Activated CD8-positive, alpha-beta memory T cell treated with anti-CD3 and anti-CD28 coated beads, Interleukin-2, amount 50 U/mL, for 48 hours (primary cell): Measurements from ENCODE around the gene FAXDC2.
A peak's percentile ranks its signal among the peaks of the same experiment; 100 is the strongest.

Experiments
- DNase-seq: peaks from one replicate; pipeline ENCODE4 v3.0.0-alpha.2; 2020

Gene FAXDC2, protein sequence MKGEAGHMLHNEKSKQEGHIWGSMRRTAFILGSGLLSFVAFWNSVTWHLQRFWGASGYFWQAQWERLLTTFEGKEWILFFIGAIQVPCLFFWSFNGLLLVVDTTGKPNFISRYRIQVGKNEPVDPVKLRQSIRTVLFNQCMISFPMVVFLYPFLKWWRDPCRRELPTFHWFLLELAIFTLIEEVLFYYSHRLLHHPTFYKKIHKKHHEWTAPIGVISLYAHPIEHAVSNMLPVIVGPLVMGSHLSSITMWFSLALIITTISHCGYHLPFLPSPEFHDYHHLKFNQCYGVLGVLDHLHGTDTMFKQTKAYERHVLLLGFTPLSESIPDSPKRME

DNA sequence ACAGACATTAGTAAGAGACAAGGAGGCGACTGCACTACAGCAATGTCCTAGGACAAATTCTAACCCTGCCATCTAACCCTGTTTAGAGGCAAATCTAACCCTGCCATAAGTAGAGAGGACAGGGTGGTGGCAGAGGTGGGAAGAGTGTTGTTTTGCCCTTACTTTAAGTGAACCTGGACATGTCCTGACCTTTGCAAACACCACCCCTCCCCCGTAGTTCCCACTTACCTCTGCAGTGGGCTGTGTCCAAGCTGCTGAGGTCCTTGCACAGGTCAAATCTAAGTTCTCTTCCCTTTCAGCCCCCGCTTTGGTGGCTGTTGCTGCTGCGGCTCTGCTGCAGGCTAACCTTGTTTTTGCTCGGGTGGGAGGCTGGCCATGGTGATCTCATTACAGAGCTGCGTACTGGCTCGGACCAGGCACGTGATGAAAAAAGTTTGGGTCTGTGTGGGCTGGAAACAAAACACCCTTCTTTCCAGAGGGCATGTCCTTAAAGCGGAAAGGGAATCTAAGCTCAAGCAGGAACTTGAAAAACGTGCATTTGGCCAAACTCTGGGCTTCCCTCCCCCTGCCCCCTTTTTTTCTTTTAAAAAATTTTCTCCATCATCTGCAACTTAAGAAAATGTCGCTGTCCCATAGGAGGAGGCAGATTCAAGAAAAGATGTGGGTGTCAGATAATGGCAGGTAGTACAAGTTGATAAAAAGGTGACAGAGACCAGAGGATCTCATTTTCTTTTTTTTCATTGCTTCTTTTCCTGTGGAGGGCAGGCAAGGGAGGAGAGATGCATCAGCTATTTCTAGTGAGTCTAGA lies at the start of gene FAXDC2:
Gene FAXDC2, minus strand, starts transcription at position 349 of the 808 bp plus-strand sequence. CDS start 12,425 bp downstream, outside the sequence.
- DNase-seq, result no peak

DNA sequence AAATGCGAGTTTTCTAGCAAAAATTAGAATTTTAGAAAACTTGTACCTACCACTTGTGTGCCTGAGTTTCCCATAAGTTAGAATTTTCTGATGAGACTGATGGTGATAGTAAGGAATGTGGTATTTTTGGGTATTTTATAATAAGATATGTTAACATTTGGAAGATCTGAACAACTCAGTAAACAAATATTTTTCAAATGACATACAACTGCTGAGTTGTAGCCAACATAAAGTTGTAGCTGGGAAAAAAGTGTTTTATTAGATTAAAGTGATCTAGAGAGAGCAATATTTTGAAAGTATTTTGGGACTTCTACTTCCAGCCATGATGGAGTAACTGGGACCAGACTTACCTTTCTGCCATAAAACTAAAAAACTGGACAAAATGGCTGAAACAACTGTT lies 49.7 kb upstream of the FAXDC2 start:
- no peak for DNase-seq

DNA sequence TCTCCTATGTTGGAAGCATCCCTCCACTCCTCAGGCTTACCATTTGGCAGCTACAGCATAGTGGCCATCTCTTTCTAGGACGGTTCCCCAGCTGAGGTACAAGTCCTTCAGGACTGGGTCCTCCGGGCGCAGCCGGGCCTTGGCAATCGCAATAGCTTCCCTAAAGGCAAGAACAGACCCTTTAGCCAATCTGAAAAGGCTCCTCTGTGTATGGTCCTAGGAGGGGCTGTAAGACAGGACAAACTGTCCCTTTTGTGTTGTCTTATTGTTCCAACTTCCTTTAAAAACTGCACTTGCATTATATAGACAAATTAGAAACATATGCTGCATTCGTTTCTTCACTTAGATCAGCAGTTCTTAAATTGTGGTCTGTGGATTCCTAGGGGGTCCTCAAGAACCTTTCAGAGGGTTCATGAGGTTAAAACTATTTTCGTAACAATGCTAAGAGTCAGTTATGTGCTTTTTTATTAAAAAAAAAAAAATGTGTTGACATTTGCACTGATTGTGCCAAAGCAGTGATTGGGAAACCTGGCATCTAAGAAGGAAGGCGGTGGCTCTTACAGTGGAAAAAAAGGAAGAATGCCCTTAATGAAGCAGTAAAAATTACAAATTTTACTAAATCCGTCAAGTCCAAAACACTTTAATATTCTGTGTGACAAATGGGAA lies 48.9 kb upstream of the FAXDC2 start:
- DNase-seq, result no peak

DNA sequence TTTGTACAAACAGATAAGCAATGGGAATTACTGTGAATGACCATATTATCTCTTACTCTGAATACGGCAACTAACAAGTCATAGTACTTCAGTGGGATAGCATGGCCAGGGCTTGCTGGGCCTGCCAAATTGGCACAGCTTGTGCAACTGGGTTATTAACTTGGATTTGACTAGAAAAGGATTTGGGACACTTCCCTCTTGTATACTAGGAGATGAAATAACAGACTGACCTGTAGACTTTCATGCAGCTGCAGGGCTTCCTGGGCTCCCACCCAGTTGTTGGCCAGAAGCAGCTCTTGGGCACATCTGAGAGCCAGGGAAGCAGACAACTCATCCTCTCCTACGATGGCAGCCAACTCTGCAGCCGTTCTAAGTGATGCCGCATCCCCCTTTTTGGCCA lies 47.8 kb upstream of the FAXDC2 start:
- no peak for DNase-seq

DNA sequence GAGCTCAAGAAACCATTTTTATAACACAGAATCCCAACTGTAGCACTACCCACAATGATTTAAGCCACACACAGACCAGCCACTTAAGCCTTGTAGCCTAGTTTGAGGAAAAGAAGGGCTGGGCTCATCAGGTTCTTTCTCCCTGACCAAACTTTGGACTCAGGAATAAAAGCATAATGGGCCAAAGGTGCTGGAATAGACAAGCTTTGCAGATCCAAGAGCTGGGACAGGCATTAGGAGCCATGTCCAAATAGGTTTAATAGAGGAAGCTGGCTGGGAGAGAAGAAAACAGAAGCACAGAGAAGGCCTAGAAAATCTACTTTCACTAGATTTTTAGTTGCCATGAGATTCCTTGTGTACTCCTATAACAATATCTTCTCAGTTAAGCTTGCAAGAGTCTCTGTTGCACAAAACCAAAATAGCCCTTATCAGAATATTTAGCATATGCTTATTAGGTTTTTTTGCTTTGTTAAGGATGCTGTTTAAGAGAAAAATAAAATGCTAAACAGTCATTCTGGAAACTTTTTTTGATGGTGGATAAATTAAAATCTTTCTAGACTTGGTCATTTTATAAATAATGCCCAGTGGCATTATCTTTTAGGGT lies 46.3 kb upstream of the FAXDC2 start:
- DNase-seq, result no peak

DNA sequence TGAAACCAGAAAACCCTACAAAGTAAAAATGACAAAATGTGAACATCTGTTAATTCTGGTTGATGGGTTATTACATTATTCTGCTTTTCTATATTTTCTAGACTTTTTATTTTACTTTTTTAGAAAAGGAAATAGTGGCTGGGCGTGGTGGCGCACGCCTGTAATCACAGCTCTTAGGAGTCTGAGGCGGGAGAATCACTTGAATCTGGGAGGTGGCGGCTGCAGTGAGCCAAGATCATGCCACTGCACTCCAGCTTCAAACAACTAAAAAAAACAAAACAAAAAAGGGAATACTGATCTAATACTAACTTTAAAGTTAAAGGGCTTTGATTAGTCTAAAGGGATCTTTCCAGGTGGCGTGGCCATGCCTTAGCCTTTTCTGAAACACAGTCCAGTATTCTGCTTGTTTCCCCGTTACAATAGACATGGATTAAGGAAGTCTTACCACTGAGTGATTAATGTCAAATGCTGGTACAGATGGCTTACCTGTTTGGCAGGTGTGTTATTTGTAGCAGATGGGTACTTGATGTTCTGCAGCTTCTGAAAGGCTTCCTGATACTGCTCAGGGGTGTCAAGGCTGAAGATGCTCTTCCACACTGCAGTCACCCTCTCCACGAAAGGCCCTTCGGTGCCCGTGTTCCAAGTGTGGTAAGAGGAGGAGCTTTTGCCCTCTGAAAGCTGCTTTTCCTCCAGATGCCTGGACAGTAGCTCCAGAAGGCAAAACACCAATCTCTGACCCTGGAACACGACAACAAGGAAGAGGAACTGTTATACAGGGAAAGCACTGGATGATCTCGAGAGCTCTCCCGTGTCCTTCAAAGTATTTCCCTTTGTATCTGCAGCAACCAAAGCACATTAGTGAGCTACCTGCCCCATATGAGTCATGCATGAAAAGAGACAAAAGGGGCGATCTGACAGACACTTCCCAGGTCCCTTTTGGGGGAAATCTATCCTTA lies 45.5 kb upstream of the FAXDC2 start:
- DNase-seq, result no peak

DNA sequence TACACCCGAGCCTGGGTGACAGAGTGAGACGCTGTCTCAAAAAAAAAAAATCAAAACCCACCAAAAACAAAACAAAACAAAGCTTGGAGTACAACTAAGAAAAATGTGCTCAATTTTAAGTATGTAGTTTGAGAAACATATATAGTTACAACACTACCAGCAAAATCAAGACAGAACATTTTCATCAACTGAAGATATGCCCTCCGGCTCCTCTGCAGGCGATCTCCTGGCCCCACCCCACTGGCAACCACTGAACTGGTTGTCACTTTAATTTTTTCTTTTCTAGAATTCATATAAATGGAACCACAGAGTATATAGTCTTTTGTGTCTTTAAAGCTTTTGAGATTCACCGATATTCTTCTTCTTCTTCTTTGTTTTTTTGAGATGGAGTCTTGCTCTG lies 43.0 kb upstream of the FAXDC2 start:
- DNase-seq, result no peak

DNA sequence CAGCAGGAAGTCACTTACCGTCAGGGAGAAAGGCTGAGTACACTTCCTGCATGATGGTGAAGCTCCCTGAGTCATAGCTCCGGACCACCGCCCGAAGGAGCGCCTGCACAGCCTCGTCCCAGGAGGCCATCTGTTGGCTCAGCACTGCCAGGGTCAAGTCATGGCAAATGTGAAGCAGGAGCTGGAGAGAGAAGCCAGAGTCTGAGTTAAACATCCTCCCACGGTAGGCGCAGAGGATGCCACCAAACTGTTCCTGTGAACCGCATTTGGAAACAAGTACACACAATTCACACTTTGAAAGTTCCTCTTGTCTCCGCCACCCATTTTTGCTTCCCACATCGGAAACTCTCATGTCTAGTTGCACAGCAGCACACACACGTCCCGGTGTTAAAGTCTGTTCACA lies 42.0 kb upstream of the FAXDC2 start:
- no peak for DNase-seq

DNA sequence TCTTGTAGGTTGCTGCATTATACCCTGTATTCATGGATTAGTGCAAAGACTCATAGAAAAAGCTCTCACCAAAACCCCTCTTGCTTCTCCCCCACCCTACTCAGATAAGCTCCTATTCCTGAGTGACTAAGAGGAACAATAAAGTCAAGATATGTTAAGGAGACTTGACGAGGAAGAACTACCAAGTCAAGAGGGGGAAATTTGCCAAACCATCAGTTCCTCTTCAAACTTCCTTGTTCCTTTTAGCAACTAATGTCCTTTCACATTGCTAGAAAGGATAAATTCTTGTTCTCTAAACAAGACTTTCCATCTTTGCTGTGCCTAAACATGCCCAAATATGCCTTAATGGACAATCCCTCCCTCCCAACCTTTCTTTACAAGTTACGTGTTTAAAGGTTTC lies 35.0 kb upstream of the FAXDC2 start:
- DNase-seq, result no peak

DNA sequence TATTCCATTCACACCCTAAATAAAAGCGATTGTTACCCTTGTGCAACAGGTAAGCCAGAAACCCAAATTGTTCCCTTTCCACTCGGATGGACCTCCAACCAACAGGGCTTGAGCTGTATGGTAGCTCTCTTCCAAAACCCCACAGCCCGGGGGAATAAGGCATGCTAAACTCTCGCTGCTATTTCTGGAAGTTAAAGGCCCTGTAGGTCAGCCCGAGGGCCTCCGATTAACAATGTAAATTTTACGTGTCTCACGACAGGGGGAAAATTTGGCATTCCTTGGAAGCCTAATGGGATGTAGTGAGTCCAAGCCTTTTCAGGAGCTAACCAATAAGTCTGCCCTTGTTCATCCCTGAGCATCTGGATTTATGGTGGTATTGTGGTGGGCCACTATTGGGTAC lies 34.0 kb upstream of the FAXDC2 start:
- DNase-seq, result peak; percentile 30

DNA sequence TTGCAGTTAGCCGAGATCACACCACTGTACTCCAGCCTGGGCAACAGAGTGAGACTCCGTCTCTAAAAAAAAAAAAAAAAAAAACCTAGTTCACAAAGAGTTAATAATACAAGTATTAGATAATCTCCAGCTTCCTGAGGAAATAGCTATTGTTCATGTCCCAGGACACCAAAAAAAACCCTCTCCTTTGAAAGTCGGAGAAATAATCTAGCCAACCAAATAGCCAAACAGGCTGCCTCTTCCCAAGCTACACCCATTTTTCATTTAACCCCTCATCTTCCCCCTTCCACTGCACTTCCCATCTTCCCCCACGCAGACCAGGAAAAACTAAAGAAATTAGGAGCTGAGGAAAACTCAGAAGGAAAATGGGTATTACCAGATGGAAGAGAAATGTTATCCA lies 31.6 kb upstream of the FAXDC2 start:
- DNase-seq, result no peak

DNA sequence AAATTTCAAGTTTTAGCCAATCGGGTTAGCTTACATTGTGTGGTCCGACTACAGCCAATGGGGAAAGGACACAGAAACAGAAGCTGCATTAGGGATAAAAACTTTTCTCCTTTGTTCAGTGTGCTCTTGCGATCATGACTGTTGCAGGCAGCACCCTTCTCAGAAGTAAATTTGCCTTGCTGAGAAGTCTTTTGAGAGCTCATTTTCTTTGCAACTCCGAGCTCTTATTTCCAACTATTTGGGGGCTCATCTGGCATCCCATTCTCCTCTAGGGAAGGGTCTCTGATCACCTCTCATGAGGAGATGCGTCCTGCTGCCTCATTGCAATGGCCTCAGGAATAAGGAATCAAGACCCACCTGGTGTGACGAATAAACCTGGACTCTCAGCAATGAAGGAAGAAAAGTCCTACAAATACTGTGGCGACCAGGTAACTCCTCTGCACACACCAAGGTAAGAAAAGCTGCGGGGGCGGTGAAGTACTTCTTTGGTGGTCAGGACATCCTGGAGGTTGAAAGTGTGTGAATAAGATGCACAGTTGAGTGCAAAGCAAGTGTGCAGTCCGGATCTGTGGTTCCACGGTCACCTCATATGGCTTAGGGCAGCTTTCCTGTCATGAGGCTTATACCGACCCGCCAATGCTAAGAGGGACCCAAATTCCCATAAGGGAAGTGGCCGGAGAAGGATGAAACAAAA lies 28.4 kb upstream of the FAXDC2 start:
- DNase-seq, result no peak

DNA sequence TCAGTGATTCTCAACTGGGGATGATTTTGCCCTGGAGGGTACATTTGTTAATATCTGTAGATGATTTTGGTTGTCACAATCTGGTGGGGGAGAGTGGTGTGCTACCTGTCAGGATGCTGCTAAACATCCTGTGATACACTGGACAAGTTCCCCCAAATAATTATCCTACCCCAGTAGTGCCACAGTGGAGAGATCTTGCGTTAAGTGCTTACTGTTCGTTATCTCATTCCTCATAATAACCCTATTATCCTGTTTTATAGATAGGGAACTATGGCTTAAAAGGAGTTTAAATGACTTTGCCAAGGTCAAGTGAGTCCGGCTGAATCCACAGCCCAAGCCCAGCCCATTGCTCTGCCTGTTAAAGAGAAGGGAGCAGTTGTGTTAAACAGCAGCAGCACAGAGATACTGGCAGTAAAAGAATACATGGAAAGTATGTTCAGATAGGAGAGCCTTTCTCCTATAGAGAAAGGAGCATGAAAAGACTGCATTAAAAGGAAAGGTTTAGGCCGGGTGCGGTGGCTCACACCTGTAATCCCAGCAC lies 23.5 kb upstream of the FAXDC2 start:
- peak; percentile 8 for DNase-seq

DNA sequence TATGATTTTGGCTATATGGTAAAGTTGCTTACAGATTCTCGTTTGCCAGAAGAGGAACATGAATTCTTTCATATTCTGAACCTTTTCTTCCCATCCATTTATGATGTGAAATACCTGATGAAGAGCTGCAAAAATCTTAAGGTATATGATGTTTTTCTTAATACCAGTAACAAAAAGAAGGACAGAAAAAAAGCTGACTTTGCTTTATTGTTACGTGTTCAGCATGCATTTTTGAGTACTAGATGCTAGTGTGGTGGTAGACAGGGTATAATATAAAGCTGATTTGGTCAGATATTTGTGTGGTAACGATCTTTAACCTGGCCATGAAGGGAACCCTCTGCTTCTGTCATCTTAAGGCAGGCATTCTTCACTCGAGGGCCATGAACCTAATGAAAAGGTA lies 21.3 kb upstream of the FAXDC2 start:
- no peak for DNase-seq

DNA sequence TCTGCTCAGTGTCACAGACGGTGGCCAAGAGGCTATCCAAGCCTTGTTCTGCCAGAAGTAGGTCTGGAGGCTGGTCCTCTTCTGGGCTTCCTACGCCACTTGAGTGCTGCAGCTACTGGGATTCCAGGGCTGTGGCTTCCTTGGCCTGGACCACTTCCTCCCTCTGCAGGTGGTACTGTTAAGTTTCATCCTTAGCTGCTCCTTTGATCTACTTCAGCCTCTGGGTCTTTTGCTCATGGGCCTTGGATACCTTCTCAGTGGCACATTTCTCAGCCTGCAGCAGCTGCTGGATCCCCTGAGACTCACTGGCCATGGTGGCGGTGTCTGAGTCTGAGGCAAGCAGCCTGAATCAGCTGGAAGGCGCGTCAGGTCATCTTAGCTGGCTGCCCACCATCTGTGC lies 18.3 kb upstream of the FAXDC2 start:
- peak; percentile 47 for DNase-seq

DNA sequence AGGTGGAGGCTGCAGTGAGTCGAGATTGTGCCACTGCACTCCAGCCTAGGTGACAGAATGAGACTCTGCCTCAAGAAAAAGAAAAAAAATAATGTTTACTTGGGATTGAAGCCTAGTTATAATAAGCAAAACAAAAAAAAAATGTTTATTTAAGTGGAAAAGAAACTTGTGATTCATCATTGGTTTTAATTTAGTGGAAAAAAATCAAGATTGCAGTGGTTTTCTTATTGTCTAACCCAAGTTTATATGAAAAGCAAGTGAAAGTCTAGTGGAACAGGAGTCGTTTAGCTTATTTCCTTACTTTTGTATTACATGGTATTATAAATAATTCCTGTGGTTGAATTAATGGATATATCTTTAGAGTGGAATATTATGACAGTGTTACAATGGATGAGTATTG lies 16.4 kb upstream of the FAXDC2 start:
- DNase-seq, result no peak

DNA sequence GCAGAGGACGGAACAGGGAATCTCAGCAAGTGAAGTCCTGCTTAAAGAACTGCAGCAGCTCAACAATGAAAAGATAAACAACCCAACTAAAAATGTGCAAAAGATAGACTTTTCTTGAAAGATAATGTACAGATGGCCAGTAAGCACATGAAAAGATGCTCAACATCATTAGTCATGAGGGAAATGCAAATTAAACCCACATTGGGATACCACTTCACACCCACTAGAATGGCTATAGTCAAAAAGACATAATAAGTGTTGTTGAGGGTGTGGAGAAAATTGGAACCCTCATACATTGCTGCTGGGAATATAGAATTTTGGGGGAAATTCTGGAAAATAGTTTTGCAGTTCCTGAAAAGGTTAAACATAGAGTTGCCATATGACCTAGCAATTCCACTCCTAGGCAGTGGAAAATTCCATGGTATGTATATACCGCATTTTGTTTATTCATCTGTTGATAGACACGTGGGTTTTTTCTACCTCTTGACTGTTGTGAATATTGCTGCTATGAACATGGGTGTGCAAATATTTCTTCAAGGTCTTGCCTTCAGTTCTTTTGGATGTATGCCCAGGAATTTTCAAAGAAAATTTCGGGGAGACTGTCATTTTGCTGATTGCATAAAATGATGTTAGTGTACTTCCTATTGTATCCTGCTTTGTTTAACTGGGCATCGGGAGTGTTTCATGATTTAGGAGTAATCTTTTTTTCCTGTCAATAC lies 15.2 kb upstream of the FAXDC2 start:
- DNase-seq, result no peak

DNA sequence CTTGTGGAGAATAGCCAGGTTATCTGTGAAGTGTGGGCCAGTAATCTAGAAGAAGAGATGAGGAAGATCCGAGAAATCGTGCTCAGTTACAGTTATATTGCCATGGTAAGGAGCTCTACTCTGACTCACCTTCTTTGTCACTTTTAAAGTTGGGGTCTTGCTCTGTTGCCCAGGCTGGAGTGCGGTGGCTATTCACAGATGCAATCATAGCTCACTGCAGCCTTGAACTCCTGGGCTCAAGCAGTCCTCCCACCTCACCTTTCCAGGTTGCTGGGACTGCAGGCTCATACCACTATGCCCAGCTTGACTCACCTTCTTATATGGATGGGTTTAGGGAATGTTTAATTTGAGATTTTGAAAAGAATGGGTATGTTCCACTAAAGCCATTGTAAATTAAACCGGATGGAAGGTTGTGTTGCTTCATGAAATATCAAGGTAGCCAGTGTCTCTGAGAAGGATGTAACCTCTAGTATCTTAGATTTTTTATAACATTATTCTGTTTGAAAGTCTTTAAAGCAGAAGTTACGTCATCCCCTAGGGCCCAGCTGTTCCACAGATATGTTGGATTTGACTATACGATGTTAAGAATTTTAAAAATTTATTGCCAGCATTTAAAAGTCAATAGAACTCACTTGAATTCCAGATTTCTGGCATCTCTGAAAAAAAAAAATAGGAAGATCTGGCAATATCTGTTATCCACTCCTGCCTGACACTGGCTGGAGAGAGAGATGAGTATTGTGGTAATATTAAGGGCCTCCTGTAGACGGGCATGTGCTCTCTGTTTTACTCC lies 13.1 kb upstream of the FAXDC2 start:
- peak; percentile 33 for DNase-seq

DNA sequence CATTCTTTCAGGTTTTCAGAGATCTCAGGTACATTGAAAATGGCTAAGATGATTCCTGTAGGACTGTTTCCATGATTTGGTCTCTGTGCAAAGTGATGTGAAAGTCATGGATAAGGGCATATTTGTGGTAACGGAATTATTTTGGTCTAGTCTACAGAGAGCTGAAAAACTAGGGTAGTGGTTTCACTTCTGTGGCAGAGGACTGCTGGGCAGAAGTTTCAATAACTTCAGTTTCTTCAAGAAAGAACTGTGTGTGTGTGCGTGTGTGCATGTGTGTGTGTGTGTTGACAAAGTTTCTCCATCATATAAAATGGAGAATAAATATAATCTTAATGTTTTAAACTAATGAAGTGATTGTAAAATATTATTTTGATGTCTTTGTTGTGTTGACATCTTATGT lies 12.4 kb upstream of the FAXDC2 start:
- no peak for DNase-seq

DNA sequence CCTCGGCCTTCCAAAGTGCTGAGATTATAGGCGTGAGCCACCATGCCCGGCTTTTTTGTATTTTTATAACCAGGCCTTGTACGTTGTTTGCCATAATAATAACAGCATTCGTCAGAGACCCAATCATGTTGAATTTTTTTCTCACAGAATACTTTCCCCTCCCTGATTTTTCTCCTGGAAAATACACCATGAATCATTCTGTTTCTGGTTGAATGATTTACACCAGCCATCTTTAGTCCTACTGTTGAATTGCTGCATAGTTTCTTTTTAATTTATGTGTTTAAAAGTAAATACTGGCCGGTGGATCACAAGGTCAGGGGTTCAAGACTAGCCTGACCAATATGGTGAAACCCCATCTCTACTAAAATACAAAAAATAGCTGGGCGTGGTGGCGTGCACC lies 11.5 kb upstream of the FAXDC2 start:
- DNase-seq, result no peak
